K562 (cell line): Measurements from ENCODE around the gene CYB561A3. TPM values are rescaled to one million over a fixed set of nuclear protein-coding genes. Genes with fewer than 3 reads are reported as not detected.

Experiments used
- CBFA2T2 ChIP-seq: fragments of 450-650 bp; conservative IDR thresholded peaks from 2 replicates; pipeline ENCODE4 v1.6.1; 2017; ENCODE audit warnings: mild to moderate bottlenecking
- DPF2 ChIP-seq: fragments of 450-650 bp; IDR thresholded peaks from 2 replicates; pipeline ENCODE4 v1.6.1; 2016
- ERF ChIP-seq: fragments of 450-650 bp; formaldehyde crosslinking; IDR thresholded peaks from 2 replicates; pipeline ENCODE4 v1.4.0; 2020; ENCODE audit warnings: mild to moderate bottlenecking, mixed read lengths
- FIP1L1 ChIP-seq: fragments of 200-400 bp; formaldehyde crosslinking; IDR thresholded peaks from 2 replicates; pipeline ENCODE4 v1.6.1; 2018; ENCODE audit warnings: mild to moderate bottlenecking, low read depth, low read length; ENCODE audit not compliant: poor library complexity, severe bottlenecking
- GABPB1 ChIP-seq: sonication (generic); formaldehyde crosslinking; IDR thresholded peaks from 2 replicates; pipeline ENCODE4 v1.8.0; 2022; ENCODE audit warnings: mild to moderate bottlenecking, missing genetic modification reagents
- HMGN3 ChIP-seq: IDR thresholded peaks from 2 replicates; pipeline ENCODE4 v1.6.1; 2011; ENCODE audit warnings: borderline replicate concordance, low read depth, mild to moderate bottlenecking, mixed read lengths, low read length; ENCODE audit not compliant: insufficient read length; ENCODE audit errors: extremely low read depth
- HNRNPH1 ChIP-seq: fragments of 200-400 bp; formaldehyde crosslinking; optimal IDR thresholded peaks from 2 replicates; pipeline ENCODE3; 2017; ENCODE audit warnings: low read depth, mild to moderate bottlenecking, low read length, moderate library complexity
- KAT2B ChIP-seq: IDR thresholded peaks from one replicate; pipeline ENCODE4 v1.6.1; 2012; ENCODE audit warnings: low read depth, mild to moderate bottlenecking, control low read depth, inconsistent platforms, low read length, moderate library complexity
- KAT7 ChIP-seq: sonication (generic); formaldehyde crosslinking; IDR thresholded peaks from 2 replicates; pipeline ENCODE4 v1.8.0; 2022; ENCODE audit warnings: missing genetic modification reagents, mild to moderate bottlenecking, borderline replicate concordance
- MTF1 ChIP-seq: fragments of 250-450 bp; sonication (Bioruptor Pico); IDR thresholded peaks from 2 replicates; pipeline ENCODE4 v1.9.0; 2021; ENCODE audit warnings: moderate library complexity, mild to moderate bottlenecking, inconsistent platforms, borderline replicate concordance
- NFE2L1 ChIP-seq: fragments of 450-650 bp; IDR thresholded peaks from 2 replicates; pipeline ENCODE4 v1.6.1; 2016; ENCODE audit warnings: missing genetic modification characterization, low read depth, mild to moderate bottlenecking, missing compliant biosample characterization, moderate library complexity, borderline replicate concordance
- POLR2G ChIP-seq: fragments of 200-400 bp; formaldehyde crosslinking; IDR thresholded peaks from 2 replicates; pipeline ENCODE4 v1.6.1; 2017; ENCODE audit warnings: low read depth, mild to moderate bottlenecking, antibody characterized with exemption, low read length, moderate library complexity
- SNIP1 ChIP-seq: fragments of 450-650 bp; IDR thresholded peaks from 2 replicates; pipeline ENCODE4 v1.7.1; 2017; ENCODE audit warnings: low read depth, mild to moderate bottlenecking
- STAT5A ChIP-seq: IDR thresholded peaks from 2 replicates; pipeline ENCODE4 v1.6.1; 2012; ENCODE audit warnings: low read length, inconsistent platforms, borderline replicate concordance
- TCF7 ChIP-seq: sonication (generic); IDR thresholded peaks from 2 replicates; pipeline ENCODE4 v1.6.1; 2016; ENCODE audit warnings: antibody characterized with exemption, borderline replicate concordance
- ZBTB7A ChIP-seq: IDR thresholded peaks from 2 replicates; pipeline ENCODE4 v1.6.1; 2011; ENCODE audit warnings: low read depth, mild to moderate bottlenecking, low read length, moderate library complexity, borderline replicate concordance; ENCODE audit not compliant: control insufficient read depth
- ZNF324 ChIP-seq: fragments of 250-450 bp; sonication (Bioruptor Pico); IDR thresholded peaks from 2 replicates; pipeline ENCODE4 v1.4.0; 2020; ENCODE audit warnings: mild to moderate bottlenecking
- ZZZ3 ChIP-seq: fragments of 450-650 bp; IDR thresholded peaks from 2 replicates; pipeline ENCODE4 v1.6.1; 2016; ENCODE audit warnings: antibody characterized with exemption, mild to moderate bottlenecking, moderate library complexity
- polyA plus RNA-seq, 8 experiments: library from polyadenylated mRNA; depleted of rRNA in 4 of 8; stranded (reverse) in 5 of 8; unstranded in 3 of 8; fragments of >200 nt; fragmentation: Nextera tagmentation in 2 of 8; fragmentation: Illumina TruSeq in 1 of 8; extraction: Ambion mirVana in 2 of 8; extraction: Trizol in 1 of 8; gene quantifications; 2 replicates each; pipeline versions ENCODE4 v1.2.1 to v1.2.3, GENCODE V29; 2011 to 2014; ENCODE audit warnings: inconsistent platforms in 1 of 8, missing spikeins in 1 of 8
- total RNA-seq, 7 experiments: library from RNA; depleted of rRNA in 6 of 7; stranded (reverse); fragments of >200 nt in 6 of 7; fragmentation: Illumina TruSeq in 2 of 7; extraction: Trizol in 2 of 7; gene quantifications; 2 replicates each; pipeline versions ENCODE4 v1.2.1 to v1.2.3, GENCODE V29; 2011 to 2021; ENCODE audit warnings: low replicate concordance in 1 of 7
- TF ChIP-seq, protein P1 (sequence below): fragments of 250-450 bp; sonication (Bioruptor Pico); IDR thresholded peaks from 2 replicates; pipeline ENCODE4 v1.9.0; 2021; ENCODE audit warnings: mild to moderate bottlenecking, inconsistent platforms
- TF ChIP-seq, protein P2 (sequence below): fragments of 450-650 bp; IDR thresholded peaks from one replicate; pipeline ENCODE4 v1.6.1; 2018; ENCODE audit warnings: mild to moderate bottlenecking, moderate library complexity; ENCODE audit not compliant: partially characterized antibody
- TF ChIP-seq, protein P3 (sequence below), 2 experiments: fragments of 450-650 bp; conservative IDR thresholded peaks; 2 replicates each; pipeline ENCODE4 v1.6.1; 2017; ENCODE audit warnings: mild to moderate bottlenecking in 2 of 2, moderate library complexity in 2 of 2
- TF ChIP-seq, protein P4 (sequence below): fragments of 450-650 bp; IDR thresholded peaks from 2 replicates; pipeline ENCODE4 v1.6.1; 2016

CYB561A3 gene
- total and polyA plus RNA-seq, 9 of the 15 experiments (the other 6 are each of a cell fraction or from before 2014, with no cell fraction given) = 29.2 to 78.9 (median 37.9) TPM

DNA sequence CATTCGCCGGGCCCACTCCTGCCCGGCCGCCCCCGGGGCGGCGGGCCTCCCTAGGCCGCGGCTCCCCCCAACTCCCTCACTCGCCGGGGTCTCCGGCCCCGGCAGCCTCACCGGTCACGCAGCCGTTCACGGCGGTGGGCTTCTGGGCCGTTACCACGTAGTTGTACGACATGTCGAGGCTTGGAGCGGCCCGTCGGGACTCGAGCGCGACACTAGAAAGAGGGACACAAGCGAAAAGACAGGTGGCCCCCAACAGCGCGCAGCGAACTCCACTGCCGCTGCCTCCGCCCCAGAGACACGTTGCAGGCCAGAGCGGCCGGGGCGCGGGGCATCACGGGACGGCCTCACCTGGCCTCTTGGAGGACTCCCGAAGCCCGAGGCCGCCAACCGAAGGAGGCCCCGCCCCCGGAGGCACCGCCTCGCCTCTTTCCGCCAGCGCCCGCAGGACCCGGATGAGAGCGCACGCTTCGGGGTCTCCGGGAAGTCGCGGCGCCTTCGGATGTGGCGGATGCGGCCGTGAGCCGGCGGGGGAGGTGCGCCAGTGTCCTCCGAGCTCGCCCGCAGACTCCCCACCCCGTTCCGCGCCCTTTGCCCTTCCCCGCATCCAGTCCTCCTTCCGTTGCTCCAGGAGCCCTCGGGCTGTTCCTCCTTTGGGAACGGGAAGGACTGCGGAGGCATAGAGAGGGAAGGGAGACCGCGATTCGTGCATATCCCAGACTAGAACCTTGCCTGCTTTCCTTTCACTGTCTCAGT, 28.7 kb downstream of the CYB561A3 start, which contains the start of the genes DDB1 and TKFC (continued):
- TF ChIP-seq, protein P1, sequence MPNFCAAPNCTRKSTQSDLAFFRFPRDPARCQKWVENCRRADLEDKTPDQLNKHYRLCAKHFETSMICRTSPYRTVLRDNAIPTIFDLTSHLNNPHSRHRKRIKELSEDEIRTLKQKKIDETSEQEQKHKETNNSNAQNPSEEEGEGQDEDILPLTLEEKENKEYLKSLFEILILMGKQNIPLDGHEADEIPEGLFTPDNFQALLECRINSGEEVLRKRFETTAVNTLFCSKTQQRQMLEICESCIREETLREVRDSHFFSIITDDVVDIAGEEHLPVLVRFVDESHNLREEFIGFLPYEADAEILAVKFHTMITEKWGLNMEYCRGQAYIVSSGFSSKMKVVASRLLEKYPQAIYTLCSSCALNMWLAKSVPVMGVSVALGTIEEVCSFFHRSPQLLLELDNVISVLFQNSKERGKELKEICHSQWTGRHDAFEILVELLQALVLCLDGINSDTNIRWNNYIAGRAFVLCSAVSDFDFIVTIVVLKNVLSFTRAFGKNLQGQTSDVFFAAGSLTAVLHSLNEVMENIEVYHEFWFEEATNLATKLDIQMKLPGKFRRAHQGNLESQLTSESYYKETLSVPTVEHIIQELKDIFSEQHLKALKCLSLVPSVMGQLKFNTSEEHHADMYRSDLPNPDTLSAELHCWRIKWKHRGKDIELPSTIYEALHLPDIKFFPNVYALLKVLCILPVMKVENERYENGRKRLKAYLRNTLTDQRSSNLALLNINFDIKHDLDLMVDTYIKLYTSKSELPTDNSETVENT (CRISPR knock-in tag) = peak; percentile 92
- TF ChIP-seq GABPB1 (peak; percentile 72), ZBTB7A (peak; percentile 87), KAT2B (no peak), NFE2L1 (no peak), MTF1 (CRISPR knock-in tag) (no peak), CBFA2T2 (no peak), STAT5A (no peak), HNRNPH1 (no peak), ZZZ3 (peak; percentile 89; the same call in 1 of the 2 replicates), KAT7 (CRISPR knock-in tag) (peak; percentile 89; the same call in 1 of the 2 replicates), TCF7 (0 out of 2 replicates have a peak, but pooled peaks have one; percentile 9), ERF (CRISPR knock-in tag) (0 out of 2 replicates have a peak, but pooled peaks have one; percentile 23), HMGN3 (peak; percentile 86), ZNF324 (no peak), DPF2 (no peak), SNIP1 (peak; percentile 89), POLR2G (peak; percentile 100), FIP1L1 (peak; percentile 92)
- TF ChIP-seq, protein P2, sequence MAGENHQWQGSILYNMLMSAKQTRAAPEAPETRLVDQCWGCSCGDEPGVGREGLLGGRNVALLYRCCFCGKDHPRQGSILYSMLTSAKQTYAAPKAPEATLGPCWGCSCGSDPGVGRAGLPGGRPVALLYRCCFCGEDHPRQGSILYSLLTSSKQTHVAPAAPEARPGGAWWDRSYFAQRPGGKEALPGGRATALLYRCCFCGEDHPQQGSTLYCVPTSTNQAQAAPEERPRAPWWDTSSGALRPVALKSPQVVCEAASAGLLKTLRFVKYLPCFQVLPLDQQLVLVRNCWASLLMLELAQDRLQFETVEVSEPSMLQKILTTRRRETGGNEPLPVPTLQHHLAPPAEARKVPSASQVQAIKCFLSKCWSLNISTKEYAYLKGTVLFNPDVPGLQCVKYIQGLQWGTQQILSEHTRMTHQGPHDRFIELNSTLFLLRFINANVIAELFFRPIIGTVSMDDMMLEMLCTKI = no peak
- TF ChIP-seq, protein P3, sequence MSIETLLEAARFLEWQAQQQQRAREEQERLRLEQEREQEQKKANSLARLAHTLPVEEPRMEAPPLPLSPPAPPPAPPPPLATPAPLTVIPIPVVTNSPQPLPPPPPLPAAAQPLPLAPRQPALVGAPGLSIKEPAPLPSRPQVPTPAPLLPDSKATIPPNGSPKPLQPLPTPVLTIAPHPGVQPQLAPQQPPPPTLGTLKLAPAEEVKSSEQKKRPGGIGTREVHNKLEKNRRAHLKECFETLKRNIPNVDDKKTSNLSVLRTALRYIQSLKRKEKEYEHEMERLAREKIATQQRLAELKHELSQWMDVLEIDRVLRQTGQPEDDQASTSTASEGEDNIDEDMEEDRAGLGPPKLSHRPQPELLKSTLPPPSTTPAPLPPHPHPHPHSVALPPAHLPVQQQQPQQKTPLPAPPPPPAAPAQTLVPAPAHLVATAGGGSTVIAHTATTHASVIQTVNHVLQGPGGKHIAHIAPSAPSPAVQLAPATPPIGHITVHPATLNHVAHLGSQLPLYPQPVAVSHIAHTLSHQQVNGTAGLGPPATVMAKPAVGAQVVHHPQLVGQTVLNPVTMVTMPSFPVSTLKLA (conservative IDR thresholded peaks at IDR 0.05) = peak; percentile 80 to 91
- TF ChIP-seq, protein P4, sequence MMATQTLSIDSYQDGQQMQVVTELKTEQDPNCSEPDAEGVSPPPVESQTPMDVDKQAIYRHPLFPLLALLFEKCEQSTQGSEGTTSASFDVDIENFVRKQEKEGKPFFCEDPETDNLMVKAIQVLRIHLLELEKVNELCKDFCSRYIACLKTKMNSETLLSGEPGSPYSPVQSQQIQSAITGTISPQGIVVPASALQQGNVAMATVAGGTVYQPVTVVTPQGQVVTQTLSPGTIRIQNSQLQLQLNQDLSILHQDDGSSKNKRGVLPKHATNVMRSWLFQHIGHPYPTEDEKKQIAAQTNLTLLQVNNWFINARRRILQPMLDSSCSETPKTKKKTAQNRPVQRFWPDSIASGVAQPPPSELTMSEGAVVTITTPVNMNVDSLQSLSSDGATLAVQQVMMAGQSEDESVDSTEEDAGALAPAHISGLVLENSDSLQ = 0 out of 2 replicates have a peak, but pooled peaks have one; percentile 42
